Body of pancreas (tissue), 4 donors: Measurements from ENCODE around the gene DSTN. TPM values are rescaled to one million over a fixed set of nuclear protein-coding genes. Genes with fewer than 3 reads are reported as not detected.

ENCODE experiments used
- ATAC-seq: fragments of 150-250 bp; one replicate; pipeline ENCODE4 v1.9.1; 2016
- DNase-seq, 4 donors: peaks; one replicate each; pipeline ENCODE4 v3.0.0-alpha.2; 2019
- H3K27ac ChIP-seq, 4 donors: fragments of 200-600 bp; sonication (generic); 1 replicate in 3 of 4; 2 replicates in 1 of 4; pipeline versions ENCODE4 v1.5.1 to v1.6.1; 2016 to 2019; ENCODE audit warnings: mild to moderate bottlenecking in 1 of 4, mixed read lengths in 1 of 4, moderate library complexity in 1 of 4
- H3K27me3 ChIP-seq, 2 donors: fragments of 200-600 bp; sonication (generic); one replicate each; pipeline ENCODE4 v1.6.0; 2016; ENCODE audit warnings: mild to moderate bottlenecking in 1 of 2
- H3K36me3 ChIP-seq, 2 donors: fragments of 200-600 bp; sonication (generic); replicated peaks in 1 of 2; 2 replicates each; pipeline ENCODE4 v1.5.1; 2016; ENCODE audit warnings: low read depth in 2 of 2; ENCODE audit not compliant: insufficient read depth in 1 of 2
- H3K4me1 ChIP-seq: fragments of 200-600 bp; sonication (generic); one replicate; pipeline ENCODE4 v1.6.0; 2016
- H3K4me3 ChIP-seq, 2 donors: fragments of 200-600 bp; sonication (generic); 1 replicate in 1 of 2; 2 replicates in 1 of 2; pipeline ENCODE4 v1.5.1; 2016 to 2019
- H3K9me3 ChIP-seq, 3 donors: fragments of 200-600 bp; sonication (generic); 1 replicate in 2 of 3; 2 replicates in 1 of 3; pipeline ENCODE4 v1.5.1; 2016
- CTCF ChIP-seq, 7 experiments: fragments of 450-650 bp in 4 of 7; fragments of 200-600 bp in 3 of 7; sonication (generic) in 3 of 7; IDR thresholded peaks; one replicate each; pipeline ENCODE4 v1.5.1; 2016 to 2019; ENCODE audit warnings: antibody characterized with exemption in 7 of 7
- POLR2A ChIP-seq, 3 donors: fragments of 450-650 bp; IDR thresholded peaks; one replicate each; pipeline ENCODE4 v1.6.1; 2016; ENCODE audit warnings: antibody characterized with exemption in 3 of 3, mild to moderate bottlenecking in 2 of 3
- WGBS, 2 donors: methylation state at CpG; one replicate each; pipeline ENCODE4 v1.1.5; 2017; 5-methylcytosine and 5-hydroxymethylcytosine counted together
- intact Hi-C: fragments of 100-400 bp; cut with DNase I; formaldehyde crosslinking; loops from one replicate; pipeline ENCODE4 v1.15.1; 2023
- total RNA-seq, 2 donors: library from RNA; depleted of rRNA; stranded (reverse); fragments of >200 nt; gene quantifications; one replicate each; pipeline ENCODE4 v1.1.0, GENCODE V29; 2016

Gene DSTN
- total RNA-seq, 2 donors from 2014 or later = 103 to 464 TPM

GRCh38 chr20:17614176-17614811 is 44.4 kb downstream of the DSTN start:
- WGBS, 2 donors = 23 to 30% methylated on average over 14 to 20 of the region's 20 CpGs
- ATAC-seq = peak; percentile 45
- TF ChIP-seq CTCF (IDR thresholded peaks at IDR 0.05) = no peak
- no peak for TF ChIP-seq POLR2A (IDR thresholded peaks at IDR 0.05)
- H3K27me3 ChIP-seq = no peaks in the 10 kb centered on the region
- peaks cover 16 to 21% of the 10 kb centered on the region in 2 donors for H3K36me3 ChIP-seq
- H3K9me3 ChIP-seq = no peaks in the 10 kb centered on the region
- peak overlapping the region; percentile 63 to 83 (median 72) for H3K27ac ChIP-seq
- peaks cover 80% of the 10 kb centered on the region for H3K4me1 ChIP-seq
- peak; percentile 70 to 88 (median 79) for DNase-seq
- no peak overlapping the region for H3K4me3 ChIP-seq
- intact Hi-C loops = no loop called here

- Histone ChIP-seq H3K27me3 (no peaks in the 10 kb centered on the region), H3K36me3 (peaks cover 18 to 29% of the 10 kb centered on the region in 2 donors), H3K9me3 (no peaks in the 10 kb centered on the region), H3K27ac (peak overlapping the region; percentile 57 to 83 (median 68)), H3K4me1 (peaks cover 80% of the 10 kb centered on the region), H3K4me3 (no peak overlapping the region)
- TF ChIP-seq POLR2A (IDR thresholded peaks at IDR 0.05) (no peak), CTCF (IDR thresholded peaks at IDR 0.05) (no peak)
- DNase-seq = peak in 3 of 4 donors; percentile 32 to 48 (median 44)
- 35 to 43% methylated on average over 13 to 32 of the region's 32 CpGs for WGBS, 2 donors
- no peak for ATAC-seq
- intact Hi-C loops = loop anchor here (5.0 kb wide), 1 partner anchor 78 kb away; no protein-coding TSS in a partner anchor
These were observed 45.2 kb downstream of the DSTN start for GRCh38 chr20:17614812-17615644.

- no peak for TF ChIP-seq CTCF (IDR thresholded peaks at IDR 0.05)
- no peak for TF ChIP-seq POLR2A (IDR thresholded peaks at IDR 0.05)
- Histone ChIP-seq H3K4me1 (peaks cover 76% of the 10 kb centered on the region), H3K9me3 (no peaks in the 10 kb centered on the region), H3K4me3 (no peak overlapping the region), H3K27me3 (no peaks in the 10 kb centered on the region), H3K36me3 (peaks cover 21 to 35% of the 10 kb centered on the region in 2 donors), H3K27ac (peak overlapping the region; percentile 7 to 83 (median 50))
- DNase-seq (peak in 3 of 4 donors; percentile 26 to 31 (median 30)), ATAC-seq (no peak)
- intact Hi-C loops = loop anchor here (5.0 kb wide), 1 partner anchor 79 kb away; no protein-coding TSS in a partner anchor
- WGBS, 2 donors = 53 to 54% methylated on average over 13 to 21 of the region's 22 CpGs
These were observed 46.0 kb downstream of the DSTN start for GRCh38 chr20:17615645-17616479.

DNA sequence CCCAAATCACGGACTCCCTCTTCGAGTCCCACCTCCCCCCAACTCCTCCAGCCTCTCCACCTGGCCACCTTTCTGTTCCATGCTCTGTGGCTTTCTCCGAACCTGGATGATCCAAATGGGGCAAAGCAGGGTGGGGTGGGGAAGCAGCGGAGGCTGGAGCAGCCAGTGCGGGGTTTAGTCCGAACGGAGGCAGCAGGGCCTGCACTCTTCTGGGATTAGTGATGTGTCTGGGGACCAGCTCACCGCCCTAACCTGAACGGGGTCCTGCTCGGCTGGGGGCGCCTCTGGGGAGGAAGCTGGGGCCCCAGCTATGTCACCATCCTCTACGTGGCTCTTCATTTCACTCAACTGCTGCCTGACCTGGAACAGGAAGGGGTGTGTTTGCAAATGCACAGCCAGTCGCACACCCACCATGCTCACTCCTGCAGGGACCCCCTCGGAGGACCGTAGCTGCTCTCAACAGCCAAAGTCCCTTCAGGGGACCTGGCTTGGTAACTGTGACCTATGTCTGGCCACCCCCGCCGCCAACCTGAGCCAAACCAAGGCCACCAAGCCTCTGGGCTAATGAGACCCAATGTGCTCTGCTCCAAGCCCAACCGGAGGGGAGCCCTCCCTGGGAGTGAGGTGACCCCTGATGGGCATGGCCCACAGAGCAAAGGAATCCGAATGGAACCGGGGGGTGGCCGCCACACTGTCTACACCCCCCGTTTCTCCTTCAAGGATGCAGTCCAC is 46.8 kb downstream of the DSTN start:
- no peak for ATAC-seq
- no peak for DNase-seq
- Histone ChIP-seq H3K36me3 (peaks cover 29 to 42% of the 10 kb centered on the region in 2 donors), H3K4me3 (no peak overlapping the region), H3K27me3 (no peaks in the 10 kb centered on the region), H3K4me1 (peaks cover 68% of the 10 kb centered on the region), H3K27ac (peak overlapping the region in 3 of 4 donors; percentile 31 to 83 (median 74)), H3K9me3 (no peaks in the 10 kb centered on the region)
- TF ChIP-seq POLR2A (IDR thresholded peaks at IDR 0.05) (no peak), CTCF (IDR thresholded peaks at IDR 0.05) (no peak)
- intact Hi-C loops = loop anchor here (5.0 kb wide), 1 partner anchor 79 kb away; no protein-coding TSS in a partner anchor
- 65 to 77% methylated on average over 19 to 20 of the region's 22 CpGs for WGBS, 2 donors
